Mesenchymal stem cell (in vitro differentiated cells and primary cell): ENCODE measurements around the gene SPTLC1.
A peak's percentile ranks its signal among the peaks of the same experiment; 100 is the strongest.

Source experiments
- DNase-seq: peaks from one replicate; pipeline ENCODE4 v3.0.0-alpha.2; 2013
- H2AFZ ChIP-seq: one replicate; pipeline ENCODE4 v1.6.1; 2013; ENCODE audit warnings: low read depth, mild to moderate bottlenecking, control low read depth, inconsistent platforms, low read length, moderate library complexity
- H2AK5ac ChIP-seq: 2 replicates; pipeline ENCODE4 v1.6.1; 2013; ENCODE audit warnings: low read length, moderate library complexity, mild to moderate bottlenecking, inconsistent platforms; ENCODE audit not compliant: severe bottlenecking
- H2BK120ac ChIP-seq: one replicate; pipeline ENCODE4 v1.6.1; 2013; ENCODE audit warnings: low read depth, mild to moderate bottlenecking, inconsistent platforms, low read length, moderate library complexity
- H2BK12ac ChIP-seq, 2 experiments: one replicate each; pipeline ENCODE4 v1.6.1; 2013; ENCODE audit warnings: inconsistent platforms in 2 of 2, low read length in 2 of 2, mild to moderate bottlenecking in 2 of 2, moderate library complexity in 2 of 2, control low read depth in 1 of 2
- H2BK15ac ChIP-seq: one replicate; pipeline ENCODE4 v1.6.1; 2013; ENCODE audit warnings: mild to moderate bottlenecking, low read depth, inconsistent platforms; ENCODE audit not compliant: poor library complexity, severe bottlenecking
- H2BK5ac ChIP-seq: 2 replicates; pipeline ENCODE4 v1.6.1; 2013; ENCODE audit warnings: low read depth, mild to moderate bottlenecking, low read length, control low read depth, inconsistent platforms; ENCODE audit not compliant: poor library complexity, severe bottlenecking
- H3K14ac ChIP-seq, 2 experiments: one replicate each; pipeline ENCODE4 v1.6.1; 2013; ENCODE audit warnings: inconsistent platforms in 2 of 2, low read length in 2 of 2, control low read depth in 1 of 2, mild to moderate bottlenecking in 1 of 2, moderate library complexity in 1 of 2
- H3K18ac ChIP-seq, 2 experiments: one replicate each; pipeline ENCODE4 v1.6.1; 2013; ENCODE audit warnings: inconsistent platforms in 2 of 2, low read length in 2 of 2, control low read depth in 1 of 2, low read depth in 1 of 2, mild to moderate bottlenecking in 1 of 2
- H3K23ac ChIP-seq, 2 experiments: one replicate each; pipeline ENCODE4 v1.6.1; 2013; ENCODE audit warnings: inconsistent platforms in 2 of 2, low read length in 2 of 2, mild to moderate bottlenecking in 2 of 2, moderate library complexity in 2 of 2, control low read depth in 1 of 2
- H3K27ac ChIP-seq: 2 replicates; pipeline ENCODE4 v1.5.1; 2013; ENCODE audit warnings: mild to moderate bottlenecking, moderate library complexity, low read length, control low read depth, inconsistent platforms; ENCODE audit not compliant: poor library complexity, severe bottlenecking
- H3K27me3 ChIP-seq, 2 experiments: 2 replicates each; pipeline versions ENCODE4 v1.6.1 to v1.7.0; 2013; ENCODE audit warnings: low read length in 2 of 2, mild to moderate bottlenecking in 2 of 2, moderate library complexity in 2 of 2, control low read depth in 1 of 2, inconsistent platforms in 1 of 2; ENCODE audit not compliant: control insufficient read depth in 1 of 2, insufficient read depth in 1 of 2
- H3K36me3 ChIP-seq, 2 experiments: 2 replicates each; pipeline versions ENCODE4 v1.6.1 to v1.7.0; 2013; ENCODE audit warnings: low read length in 2 of 2, control low read depth in 1 of 2, inconsistent platforms in 1 of 2, low read depth in 1 of 2, mild to moderate bottlenecking in 1 of 2; ENCODE audit not compliant: insufficient read depth in 2 of 2, control insufficient read depth in 1 of 2
- H3K4ac ChIP-seq, 2 experiments: one replicate each; pipeline ENCODE4 v1.6.1; 2013; ENCODE audit warnings: inconsistent platforms in 2 of 2, low read length in 2 of 2, mild to moderate bottlenecking in 2 of 2, moderate library complexity in 2 of 2, control low read depth in 1 of 2, low read depth in 1 of 2
- H3K4me1 ChIP-seq: 2 replicates; pipeline ENCODE4 v1.6.1; 2013; ENCODE audit warnings: low read depth, low read length, control low read depth; ENCODE audit not compliant: control insufficient read depth, insufficient read depth
- H3K4me2 ChIP-seq: 2 replicates; pipeline ENCODE4 v1.6.1; 2013; ENCODE audit warnings: low read length, mild to moderate bottlenecking, inconsistent platforms; ENCODE audit not compliant: poor library complexity, severe bottlenecking
- H3K4me3 ChIP-seq, 2 experiments: 2 replicates each; pipeline versions ENCODE4 v1.5.1 to v1.7.0; 2013; ENCODE audit warnings: low read length in 2 of 2, mild to moderate bottlenecking in 2 of 2, control low read depth in 1 of 2, low read depth in 1 of 2; ENCODE audit not compliant: insufficient read depth in 1 of 2
- H3K79me1 ChIP-seq: replicated peaks from 2 replicates; pipeline ENCODE4 v1.6.1; 2013; ENCODE audit warnings: mild to moderate bottlenecking, control low read depth, low read length, inconsistent platforms; ENCODE audit not compliant: poor library complexity, severe bottlenecking
- H3K9ac ChIP-seq: 2 replicates; pipeline ENCODE4 v1.7.0; 2013; ENCODE audit warnings: mild to moderate bottlenecking, low read length, moderate library complexity
- H3K9me3 ChIP-seq: 2 replicates; pipeline ENCODE4 v1.7.0; 2013; ENCODE audit warnings: mild to moderate bottlenecking, low read length; ENCODE audit not compliant: control insufficient read depth
- H4K8ac ChIP-seq: one replicate; pipeline ENCODE4 v1.6.1; 2013; ENCODE audit warnings: inconsistent platforms, mild to moderate bottlenecking, low read length, moderate library complexity
- H4K91ac ChIP-seq: one replicate; pipeline ENCODE4 v1.6.1; 2013; ENCODE audit warnings: mild to moderate bottlenecking, low read length, inconsistent platforms
- WGBS: methylation state at CpG from one replicate; pipeline ENCODE4 v1.1.7; 2013; ENCODE audit warnings: mixed read lengths; 5-methylcytosine and 5-hydroxymethylcytosine counted together

SPTLC1 gene

GRCh38 chr9:92077888-92078287, 37.3 kb downstream of the SPTLC1 start:
- H3K9ac ChIP-seq, result no peak overlapping the region
- no peak overlapping the region for H2AK5ac ChIP-seq
- H4K8ac ChIP-seq, result no peak overlapping the region
- DNase-seq, result no peak
- no peak overlapping the region for H4K91ac ChIP-seq
- H3K27ac ChIP-seq, result no peak overlapping the region
- H3K27me3 ChIP-seq, result no peaks in the 10 kb centered on the region
- no peak overlapping the region for H2BK5ac ChIP-seq
- peaks cover 51% of the 10 kb centered on the region for H3K79me1 ChIP-seq
- H2AFZ ChIP-seq, result no peak overlapping the region
- no peak overlapping the region for H3K18ac ChIP-seq
- no peaks in the 10 kb centered on the region for H3K4me1 ChIP-seq
- H3K23ac ChIP-seq, result no peak overlapping the region
- H2BK15ac ChIP-seq, result no peak overlapping the region
- H3K9me3 ChIP-seq, result no peaks in the 10 kb centered on the region
- H2BK12ac ChIP-seq, result no peak overlapping the region
- no peak overlapping the region for H2BK120ac ChIP-seq
- no peak overlapping the region for H3K4me2 ChIP-seq
- H3K4ac ChIP-seq, result no peak overlapping the region
- H3K14ac ChIP-seq, result no peak overlapping the region
- no peak overlapping the region for H3K4me3 ChIP-seq
- peaks cover 28 to 81% of the 10 kb centered on the region in 2 experiments for H3K36me3 ChIP-seq
- WGBS, result 91% methylated on average over 1 of the region's 1 CpG

- H3K4me1 ChIP-seq, result no peaks in the 10 kb centered on the region
- H3K9me3 ChIP-seq, result no peaks in the 10 kb centered on the region
- H3K4me3 ChIP-seq, result no peak overlapping the region
- H2AFZ ChIP-seq, result no peak overlapping the region
- H3K27ac ChIP-seq, result no peak overlapping the region
- H3K23ac ChIP-seq, result no peak overlapping the region
- H2BK120ac ChIP-seq, result no peak overlapping the region
- H3K79me1 ChIP-seq, result peaks cover 58% of the 10 kb centered on the region
- H4K8ac ChIP-seq, result no peak overlapping the region
- no peak for DNase-seq
- H2AK5ac ChIP-seq, result no peak overlapping the region
- H3K14ac ChIP-seq, result no peak overlapping the region
- no peak overlapping the region for H3K18ac ChIP-seq
- no peak overlapping the region for H2BK12ac ChIP-seq
- H4K91ac ChIP-seq, result no peak overlapping the region
- H2BK15ac ChIP-seq, result no peak overlapping the region
- no peak overlapping the region for H3K4me2 ChIP-seq
- H3K4ac ChIP-seq, result no peak overlapping the region
- 96% methylated on average over 4 of the region's 4 CpGs for WGBS
- no peak overlapping the region for H2BK5ac ChIP-seq
- peaks cover 37 to 86% of the 10 kb centered on the region in 2 experiments for H3K36me3 ChIP-seq
- no peak overlapping the region for H3K9ac ChIP-seq
- H3K27me3 ChIP-seq, result no peaks in the 10 kb centered on the region
Observed at GRCh38 chr9:92071634-92072033, 43.6 kb downstream of the SPTLC1 start.

- WGBS, result 93% methylated on average over 5 of the region's 5 CpGs
- no peak overlapping the region for H2BK15ac ChIP-seq
- H3K14ac ChIP-seq, result no peak overlapping the region
- no peak overlapping the region for H2BK120ac ChIP-seq
- peaks cover 36% of the 10 kb centered on the region for H3K9me3 ChIP-seq
- H4K91ac ChIP-seq, result no peak overlapping the region
- peaks cover 3% of the 10 kb centered on the region for H3K4me1 ChIP-seq
- no peak overlapping the region for H3K4me3 ChIP-seq
- no peak overlapping the region for H3K4ac ChIP-seq
- H3K27me3 ChIP-seq, result no peaks in the 10 kb centered on the region
- no peak overlapping the region for H3K4me2 ChIP-seq
- DNase-seq, result peak; percentile 6
- H3K27ac ChIP-seq, result no peak overlapping the region
- no peak overlapping the region for H2AFZ ChIP-seq
- H3K23ac ChIP-seq, result no peak overlapping the region
- no peak overlapping the region for H2BK5ac ChIP-seq
- peaks cover 19 to 90% of the 10 kb centered on the region in 2 experiments for H3K36me3 ChIP-seq
- H3K18ac ChIP-seq, result no peak overlapping the region
- H2BK12ac ChIP-seq, result no peak overlapping the region
- H2AK5ac ChIP-seq, result no peak overlapping the region
- peaks cover 19% of the 10 kb centered on the region for H3K79me1 ChIP-seq
- no peak overlapping the region for H3K9ac ChIP-seq
- no peak overlapping the region for H4K8ac ChIP-seq
Observed at GRCh38 chr9:92066168-92066567, 49.0 kb downstream of the SPTLC1 start.

GRCh38 chr9:92064711-92065110, 50.5 kb downstream of the SPTLC1 start:
- peak; percentile 25 for DNase-seq
- Histone ChIP-seq H3K23ac (no peak overlapping the region), H4K91ac (no peak overlapping the region), H3K27me3 (no peaks in the 10 kb centered on the region), H2BK12ac (no peak overlapping the region), H3K14ac (no peak overlapping the region), H2BK5ac (no peak overlapping the region), H3K9ac (no peak overlapping the region), H3K27ac (peak overlapping the region; percentile 24), H3K4me3 (no peak overlapping the region), H3K4ac (no peak overlapping the region), H3K4me2 (no peak overlapping the region), H3K9me3 (peaks cover 41% of the 10 kb centered on the region), H2BK15ac (no peak overlapping the region), H2BK120ac (no peak overlapping the region), H2AK5ac (no peak overlapping the region), H3K79me1 (peaks cover 21% of the 10 kb centered on the region), H3K18ac (no peak overlapping the region), H3K36me3 (peaks cover 19 to 88% of the 10 kb centered on the region in 2 experiments), H3K4me1 (peaks cover 3% of the 10 kb centered on the region), H2AFZ (no peak overlapping the region), H4K8ac (no peak overlapping the region)
- WGBS, result 82% methylated on average over 1 of the region's 3 CpGs
